HepG2 (cell line): ENCODE measurements around the gene RAP1GAP2. TPM values are rescaled to one million over a fixed set of nuclear protein-coding genes. Genes with fewer than 3 reads are reported as not detected.

Source experiments
- ADNP ChIP-seq: sonication (generic); formaldehyde crosslinking; IDR thresholded peaks from 2 replicates; pipeline ENCODE4 v1.4.0; 2020; ENCODE audit warnings: missing genetic modification reagents
- AFF4 ChIP-seq: sonication (generic); formaldehyde crosslinking; IDR thresholded peaks from 2 replicates; pipeline ENCODE4 v1.4.0; 2020; ENCODE audit warnings: missing genetic modification reagents
- FOXA1 ChIP-seq, 2 experiments: fragments of 450-650 bp in 1 of 2; sonication (generic) in 1 of 2; formaldehyde crosslinking in 1 of 2; IDR thresholded peaks; 2 replicates each; pipeline versions ENCODE4 v1.4.0 to v1.6.1; 2016 to 2020; ENCODE audit warnings: missing genetic modification reagents in 1 of 2
- HNRNPL ChIP-seq: fragments of 200-400 bp; formaldehyde crosslinking; IDR thresholded peaks from 2 replicates; pipeline ENCODE4 v1.6.1; 2017; ENCODE audit warnings: mild to moderate bottlenecking, low read depth, low read length
- HOXA9 ChIP-seq: sonication (generic); formaldehyde crosslinking; IDR thresholded peaks from 2 replicates; pipeline ENCODE4 v1.8.1; 2022; ENCODE audit warnings: missing genetic modification reagents, mild to moderate bottlenecking, moderate library complexity, borderline replicate concordance
- KAT2B ChIP-seq: fragments of 150-350 bp; IDR thresholded peaks from 2 replicates; pipeline ENCODE4 v1.6.1; 2014; ENCODE audit warnings: low read depth, low read length, borderline replicate concordance
- PITX1 ChIP-seq: sonication (generic); formaldehyde crosslinking; IDR thresholded peaks from 2 replicates; pipeline ENCODE4 v1.5.1; 2020; ENCODE audit warnings: mild to moderate bottlenecking, missing genetic modification reagents
- RARG ChIP-seq: sonication (generic); formaldehyde crosslinking; IDR thresholded peaks from 2 replicates; pipeline ENCODE4 v1.4.0; 2020; ENCODE audit warnings: low read depth, mild to moderate bottlenecking, missing genetic modification reagents
- RORA ChIP-seq: sonication (generic); formaldehyde crosslinking; IDR thresholded peaks from 2 replicates; pipeline ENCODE4 v1.5.0; 2020; ENCODE audit warnings: mild to moderate bottlenecking, missing genetic modification reagents, moderate library complexity
- TBX3 ChIP-seq: fragments of 450-650 bp; IDR thresholded peaks from 2 replicates; pipeline ENCODE4 v1.6.1; 2017; ENCODE audit warnings: antibody characterized with exemption, mild to moderate bottlenecking, inconsistent platforms, borderline replicate concordance
- TSC22D2 ChIP-seq: sonication (generic); formaldehyde crosslinking; IDR thresholded peaks from 2 replicates; pipeline ENCODE4 v1.5.1; 2020; ENCODE audit warnings: missing genetic modification reagents, mild to moderate bottlenecking, borderline replicate concordance
- ZBTB2 ChIP-seq: sonication (generic); formaldehyde crosslinking; IDR thresholded peaks from 2 replicates; pipeline ENCODE4 v1.8.0; 2022; ENCODE audit warnings: low read depth, missing genetic modification reagents
- ZBTB49 ChIP-seq: sonication (generic); formaldehyde crosslinking; IDR thresholded peaks from 2 replicates; pipeline ENCODE4 v1.4.0; 2020; ENCODE audit warnings: missing genetic modification reagents, borderline replicate concordance
- ZFX ChIP-seq: sonication (generic); formaldehyde crosslinking; IDR thresholded peaks from 2 replicates; pipeline ENCODE4 v1.4.0; 2020; ENCODE audit warnings: mild to moderate bottlenecking, low read depth, missing genetic modification reagents, moderate library complexity
- ZNF136 ChIP-seq: sonication (generic); formaldehyde crosslinking; IDR thresholded peaks from 2 replicates; pipeline ENCODE4 v1.8.1; 2022; ENCODE audit warnings: low read depth, mild to moderate bottlenecking, moderate library complexity, missing genetic modification reagents
- ZNF138 ChIP-seq: sonication (generic); formaldehyde crosslinking; IDR thresholded peaks from 2 replicates; pipeline ENCODE4 v1.5.0; 2020; ENCODE audit warnings: mild to moderate bottlenecking, low read depth, missing genetic modification reagents
- ZNF3 ChIP-seq: IDR thresholded peaks from 2 replicates; pipeline ENCODE4 v1.7.0; 2017; ENCODE audit warnings: inconsistent platforms
- ZNF382 ChIP-seq: sonication (generic); formaldehyde crosslinking; IDR thresholded peaks from 2 replicates; pipeline ENCODE4 v1.5.0; 2020; ENCODE audit warnings: missing genetic modification reagents, mild to moderate bottlenecking, borderline replicate concordance
- ZNF451 ChIP-seq: sonication (generic); formaldehyde crosslinking; IDR thresholded peaks from 2 replicates; pipeline ENCODE4 v1.5.0; 2020; ENCODE audit warnings: mild to moderate bottlenecking, missing genetic modification reagents
- ZNF546 ChIP-seq: sonication (generic); formaldehyde crosslinking; conservative IDR thresholded peaks from 2 replicates; pipeline ENCODE4 v1.8.1; 2023; ENCODE audit warnings: mild to moderate bottlenecking, missing genetic modification reagents
- ZNF547 ChIP-seq: sonication (generic); formaldehyde crosslinking; IDR thresholded peaks from 2 replicates; pipeline ENCODE4 v1.5.1; 2020; ENCODE audit warnings: mild to moderate bottlenecking, missing genetic modification reagents
- polyA plus RNA-seq, 8 experiments: library from polyadenylated mRNA; depleted of rRNA in 3 of 8; stranded (reverse) in 7 of 8; unstranded in 1 of 8; fragments of >200 nt; fragmentation: Illumina TruSeq in 4 of 8; extraction: Trizol in 4 of 8; gene quantifications; 2 replicates each; pipeline versions ENCODE4 v1.2.1 to v1.2.3, GENCODE V29; 2011 to 2016; ENCODE audit warnings: low read depth in 4 of 8, missing spikeins in 1 of 8, mixed read lengths in 1 of 8; ENCODE audit not compliant: insufficient read depth in 1 of 8
- total RNA-seq, 5 experiments: library from RNA; depleted of rRNA; stranded (reverse); fragments of >200 nt; fragmentation: Illumina TruSeq; extraction: Trizol; gene quantifications; 2 replicates each; pipeline ENCODE4 v1.2.3, GENCODE V29; 2016; ENCODE audit warnings: low read depth in 1 of 5

RAP1GAP2 gene
- total and polyA plus RNA-seq, 2 of the 13 experiments (the other 11 are each of a cell fraction or from before 2014, with no cell fraction given), result 10.9 to 12.0 TPM

GRCh38 chr17:2975469-2975958, 179.3 kb downstream of the RAP1GAP2 start (continued):
- TF ChIP-seq FOXA1 (IDR thresholded peaks at IDR 0.05), result no peak
- peak; percentile 32; the same call in 1 of the 2 replicates for TF ChIP-seq FOXA1 (CRISPR knock-in tag; IDR thresholded peaks at IDR 0.05)
- no peak; the same call in 1 of the 2 replicates for TF ChIP-seq ZNF138 (CRISPR knock-in tag)
- TF ChIP-seq TSC22D2 (CRISPR knock-in tag), result no peak
- no peak for TF ChIP-seq TBX3
- TF ChIP-seq ZNF3 (CRISPR knock-in tag), result no peak
- no peak for TF ChIP-seq ZBTB2 (CRISPR knock-in tag)
- no peak for TF ChIP-seq HOXA9 (CRISPR knock-in tag)
- no peak for TF ChIP-seq RORA (CRISPR knock-in tag)
- TF ChIP-seq ZBTB49, result no peak
- no peak for TF ChIP-seq ADNP (CRISPR knock-in tag)
- TF ChIP-seq KAT2B, result no peak
- TF ChIP-seq ZFX (CRISPR knock-in tag), result peak; percentile 70
- TF ChIP-seq ZNF136 (CRISPR knock-in tag), result no peak
- TF ChIP-seq ZNF546, result no peak
- TF ChIP-seq HNRNPL, result no peak
- TF ChIP-seq RARG (CRISPR knock-in tag), result 0 out of 2 replicates have a peak, but pooled peaks have one; percentile 45
- TF ChIP-seq ZNF382 (CRISPR knock-in tag), result no peak
- peak; percentile 48; the same call in 1 of the 2 replicates for TF ChIP-seq PITX1
- no peak for TF ChIP-seq AFF4
- peak; percentile 67; the same call in 1 of the 2 replicates for TF ChIP-seq ZNF451 (CRISPR knock-in tag)
- TF ChIP-seq ZNF547 (CRISPR knock-in tag), result peak; percentile 87
